Mesendoderm (in vitro differentiated cells): ENCODE measurements around the gene ZNF423.
A peak's percentile ranks its signal among the peaks of the same experiment; 100 is the strongest.

ENCODE experiments used
- DNase-seq: peaks from one replicate; pipeline ENCODE4 v3.0.0; 2013
- H2AK5ac ChIP-seq: 2 replicates; pipeline ENCODE4 v1.6.1; 2013; ENCODE audit warnings: low read length, inconsistent platforms
- H2BK120ac ChIP-seq: 2 replicates; pipeline ENCODE4 v1.6.1; 2013; ENCODE audit warnings: low read depth, mild to moderate bottlenecking, low read length, moderate library complexity, mixed read lengths
- H2BK15ac ChIP-seq: replicated peaks from 2 replicates; pipeline ENCODE4 v1.6.1; 2013; ENCODE audit warnings: low read depth, mild to moderate bottlenecking, moderate library complexity
- H2BK5ac ChIP-seq: 2 replicates; pipeline ENCODE4 v1.6.1; 2013; ENCODE audit warnings: low read length, inconsistent platforms
- H3K18ac ChIP-seq: 2 replicates; pipeline ENCODE4 v1.6.1; 2013; ENCODE audit warnings: mild to moderate bottlenecking, low read length, mixed read lengths
- H3K23ac ChIP-seq: one replicate; pipeline ENCODE4 v1.6.1; 2013; ENCODE audit warnings: low read length
- H3K27ac ChIP-seq: 2 replicates; pipeline ENCODE4 v1.5.1; 2013; ENCODE audit warnings: low read depth, mild to moderate bottlenecking, inconsistent platforms, low read length, moderate library complexity
- H3K27me3 ChIP-seq: 2 replicates; pipeline ENCODE4 v1.6.1; 2013; ENCODE audit warnings: low read length, control low read depth, mild to moderate bottlenecking, inconsistent platforms; ENCODE audit not compliant: insufficient read depth, poor library complexity
- H3K36me3 ChIP-seq: 2 replicates; pipeline ENCODE4 v1.6.1; 2013; ENCODE audit warnings: low read length, inconsistent platforms; ENCODE audit not compliant: control insufficient read depth, insufficient read depth
- H3K4ac ChIP-seq: one replicate; pipeline ENCODE4 v1.6.1; 2013; ENCODE audit warnings: low read depth, mild to moderate bottlenecking, low read length, moderate library complexity
- H3K4me1 ChIP-seq: 2 replicates; pipeline ENCODE4 v1.6.1; 2013; ENCODE audit warnings: low read depth, low read length, inconsistent platforms; ENCODE audit not compliant: control insufficient read depth
- H3K4me2 ChIP-seq: 2 replicates; pipeline ENCODE4 v1.6.1; 2013; ENCODE audit warnings: low read length
- H3K4me3 ChIP-seq: 2 replicates; pipeline ENCODE4 v1.5.1; 2013; ENCODE audit warnings: mild to moderate bottlenecking, low read length
- H3K56ac ChIP-seq: one replicate; pipeline ENCODE4 v1.6.1; 2013; ENCODE audit warnings: low read length
- H3K79me1 ChIP-seq: 2 replicates; pipeline ENCODE4 v1.6.1; 2013; ENCODE audit warnings: low read length, inconsistent platforms
- H3K79me2 ChIP-seq: 2 replicates; pipeline ENCODE4 v1.6.1; 2013; ENCODE audit warnings: mild to moderate bottlenecking, low read length; ENCODE audit not compliant: control insufficient read depth, insufficient read depth
- H3K9ac ChIP-seq: 2 replicates; pipeline ENCODE4 v1.6.1; 2013; ENCODE audit warnings: low read length, inconsistent platforms
- H4K5ac ChIP-seq: one replicate; pipeline ENCODE4 v1.6.1; 2013; ENCODE audit warnings: low read length
- H4K8ac ChIP-seq: one replicate; pipeline ENCODE4 v1.6.1; 2013; ENCODE audit warnings: low read depth, mild to moderate bottlenecking, control low read depth, low read length, moderate library complexity
- WGBS: extraction: QIAGEN DNeasy Blood & Tissue Kit; methylation state at CpG from one replicate; pipeline ENCODE4 v1.1.7; 2013; ENCODE audit warnings: low lambda C conversion rate, missing lambda C conversion rate; ENCODE audit not compliant: insufficient coverage; ENCODE audit errors: extremely low coverage; 5-methylcytosine and 5-hydroxymethylcytosine counted together

ZNF423 gene

GRCh38 chr16:49562228-49562627 lies 293.7 kb downstream of the ZNF423 start:
- peaks cover 34% of the 10 kb centered on the region for H3K4me1 ChIP-seq
- no peak overlapping the region for H3K9ac ChIP-seq
- no peak overlapping the region for H3K27ac ChIP-seq
- H2BK5ac ChIP-seq = no peak overlapping the region
- H3K27me3 ChIP-seq = no peaks in the 10 kb centered on the region
- H3K4me3 ChIP-seq = no peak overlapping the region
- H3K23ac ChIP-seq = no peak overlapping the region
- H2BK15ac ChIP-seq = no peak overlapping the region
- H4K5ac ChIP-seq = no peak overlapping the region
- no peak overlapping the region for H4K8ac ChIP-seq
- no peak overlapping the region for H3K18ac ChIP-seq
- no peaks in the 10 kb centered on the region for H3K79me2 ChIP-seq
- no CpG with 5 or more reads among the region's 3 CpGs for WGBS
- H3K4me2 ChIP-seq = no peak overlapping the region
- no peak overlapping the region for H2AK5ac ChIP-seq
- no peak overlapping the region for H3K56ac ChIP-seq
- no peak for DNase-seq
- no peaks in the 10 kb centered on the region for H3K36me3 ChIP-seq
- no peak overlapping the region for H3K4ac ChIP-seq
- peaks cover 2% of the 10 kb centered on the region for H3K79me1 ChIP-seq
- H2BK120ac ChIP-seq = no peak overlapping the region

- Histone ChIP-seq H3K9ac (no peak overlapping the region), H2BK15ac (no peak overlapping the region), H3K56ac (no peak overlapping the region), H2AK5ac (no peak overlapping the region), H3K36me3 (no peaks in the 10 kb centered on the region), H3K79me2 (no peaks in the 10 kb centered on the region), H3K27ac (no peak overlapping the region), H3K4me2 (no peak overlapping the region), H3K79me1 (peaks cover 2% of the 10 kb centered on the region), H3K4me1 (peaks cover 36% of the 10 kb centered on the region), H3K4ac (no peak overlapping the region), H2BK5ac (no peak overlapping the region), H2BK120ac (no peak overlapping the region), H3K23ac (no peak overlapping the region), H4K5ac (no peak overlapping the region), H4K8ac (no peak overlapping the region), H3K4me3 (no peak overlapping the region), H3K18ac (no peak overlapping the region), H3K27me3 (no peaks in the 10 kb centered on the region)
- peak; percentile 16 for DNase-seq
- no CpG with 5 or more reads among the region's 25 CpGs for WGBS
Measured at GRCh38 chr16:49560004-49560830, 295.7 kb downstream of the ZNF423 start.

GRCh38 chr16:49559242-49559641 lies 296.7 kb downstream of the ZNF423 start:
- H2AK5ac ChIP-seq = no peak overlapping the region
- DNase-seq = peak; percentile 59
- no peak overlapping the region for H3K4ac ChIP-seq
- no peak overlapping the region for H3K4me3 ChIP-seq
- no peak overlapping the region for H4K8ac ChIP-seq
- no peak overlapping the region for H4K5ac ChIP-seq
- H3K23ac ChIP-seq = no peak overlapping the region
- no peaks in the 10 kb centered on the region for H3K36me3 ChIP-seq
- H2BK15ac ChIP-seq = no peak overlapping the region
- H3K56ac ChIP-seq = no peak overlapping the region
- H3K27me3 ChIP-seq = no peaks in the 10 kb centered on the region
- no peaks in the 10 kb centered on the region for H3K79me2 ChIP-seq
- no peak overlapping the region for H3K9ac ChIP-seq
- H3K18ac ChIP-seq = no peak overlapping the region
- no peak overlapping the region for H3K27ac ChIP-seq
- no CpG with 5 or more reads among the region's 4 CpGs for WGBS
- no peak overlapping the region for H3K4me2 ChIP-seq
- no peak overlapping the region for H2BK120ac ChIP-seq
- H3K79me1 ChIP-seq = peaks cover 4% of the 10 kb centered on the region
- H3K4me1 ChIP-seq = peaks cover 28% of the 10 kb centered on the region
- H2BK5ac ChIP-seq = no peak overlapping the region

- Histone ChIP-seq H3K4me1 (peaks cover 28% of the 10 kb centered on the region), H3K4me2 (no peak overlapping the region), H3K9ac (no peak overlapping the region), H3K18ac (no peak overlapping the region), H3K79me2 (no peaks in the 10 kb centered on the region), H3K23ac (no peak overlapping the region), H3K4me3 (no peak overlapping the region), H2BK15ac (no peak overlapping the region), H4K8ac (no peak overlapping the region), H3K4ac (no peak overlapping the region), H3K27me3 (no peaks in the 10 kb centered on the region), H3K56ac (no peak overlapping the region), H3K79me1 (peaks cover 1% of the 10 kb centered on the region), H4K5ac (no peak overlapping the region), H3K36me3 (no peaks in the 10 kb centered on the region), H3K27ac (no peak overlapping the region), H2AK5ac (no peak overlapping the region), H2BK5ac (no peak overlapping the region), H2BK120ac (no peak overlapping the region)
- WGBS = no CpG with 5 or more reads among the region's 2 CpGs
- no peak for DNase-seq
Measured at GRCh38 chr16:49558451-49558850, 297.5 kb downstream of the ZNF423 start.

GRCh38 chr16:49556606-49557446 lies 299.1 kb downstream of the ZNF423 start:
- no CpG with 5 or more reads among the region's 23 CpGs for WGBS
- Histone ChIP-seq H3K27ac (peak overlapping the region; percentile 74), H3K23ac (no peak overlapping the region), H3K4ac (no peak overlapping the region), H4K5ac (no peak overlapping the region), H3K4me3 (no peak overlapping the region), H3K9ac (peak overlapping the region; percentile 50), H2BK5ac (no peak overlapping the region), H3K56ac (peak overlapping the region; percentile 65), H3K79me1 (peaks cover 1% of the 10 kb centered on the region), H3K4me1 (peaks cover 28% of the 10 kb centered on the region), H3K18ac (peak overlapping the region; percentile 24), H2AK5ac (no peak overlapping the region), H3K36me3 (no peaks in the 10 kb centered on the region), H2BK120ac (no peak overlapping the region), H4K8ac (no peak overlapping the region), H2BK15ac (no peak overlapping the region), H3K79me2 (no peaks in the 10 kb centered on the region), H3K4me2 (peak overlapping the region; percentile 41), H3K27me3 (no peaks in the 10 kb centered on the region)
- DNase-seq = peak; percentile 84
